Stimulated activated CD4-positive, alpha-beta T cell treated with anti-CD3 and anti-CD28 coated beads, Interleukin-1b, Interleukin-23, amount 100 ng/mL, for 24 hours (primary cell): ENCODE data around the gene MTF2.

Experiments
- DNase-seq, 4 experiments: peaks; one replicate each; pipeline ENCODE4 v3.0.0-alpha.2; 2020; ENCODE audit warnings: low read depth in 4 of 4, low spot score in 1 of 4

The MTF2 gene

GRCh38 chr1:93180723-93181613 lies 101.9 kb downstream of the MTF2 start, which contains the start of gene CCDC18:
Gene CCDC18 (plus strand): TSS chr1:93180724. CDS start chr1:93183362, 2,638 bp downstream.
- peak in 3 of 4 experiments; percentile 23 to 35 (median 24) for DNase-seq

- no peak for DNase-seq
These were observed 107.6 kb downstream of the MTF2 start for GRCh38 chr1:93186667-93187066.
